Ascending aorta (tissue), 2 donors: ENCODE results near the gene DDT. TPM values are rescaled to one million over a fixed set of nuclear protein-coding genes. Genes with fewer than 3 reads are reported as not detected.
A peak's percentile ranks its signal among the peaks of the same experiment; 100 is the strongest.
"Not testable (repeated sequence)": the region's sequence is repeated elsewhere in the genome, so short reads cannot be mapped to it uniquely, and the experiment has no call there.

ENCODE experiments used
- DNase-seq, 2 donors: peaks; one replicate each; pipeline ENCODE4 v3.0.0-alpha.2; 2019; ENCODE audit warnings: low spot score in 2 of 2
- H3K27ac ChIP-seq, 2 donors: fragments of 200-600 bp; sonication (generic); one replicate each; pipeline ENCODE4 v1.5.1; 2016 to 2017; ENCODE audit warnings: mild to moderate bottlenecking in 1 of 2
- H3K27me3 ChIP-seq: fragments of 200-600 bp; sonication (generic); one replicate; pipeline ENCODE4 v1.5.1; 2017
- H3K36me3 ChIP-seq, 2 donors: fragments of 200-600 bp; sonication (generic); one replicate each; pipeline ENCODE4 v1.5.1; 2016
- H3K4me1 ChIP-seq, 2 donors: fragments of 200-600 bp; sonication (generic); one replicate each; pipeline ENCODE4 v1.5.1; 2016 to 2017; ENCODE audit warnings: mild to moderate bottlenecking in 1 of 2
- H3K4me3 ChIP-seq, 2 donors: fragments of 200-600 bp; sonication (generic); one replicate each; pipeline ENCODE4 v1.5.1; 2016 to 2017; ENCODE audit warnings: mild to moderate bottlenecking in 1 of 2
- H3K9me3 ChIP-seq, 2 donors: fragments of 200-600 bp; sonication (generic); one replicate each; pipeline ENCODE4 v1.5.1; 2016
- intact Hi-C: fragments of 100-400 bp; cut with DNase I; formaldehyde crosslinking; loops from one replicate; pipeline ENCODE4 v1.15.1; 2023
- total RNA-seq: library from RNA; depleted of rRNA; stranded (reverse); fragments of >200 nt; gene quantifications from one replicate; pipeline ENCODE4 v1.1.0, GENCODE V29; 2016
- TF ChIP-seq, protein P1 (sequence below), 3 experiments: fragments of 200-600 bp in 2 of 3; fragments of 450-650 bp in 1 of 3; sonication (generic) in 2 of 3; IDR thresholded peaks; one replicate each; pipeline ENCODE4 v1.5.1; 2016 to 2019; ENCODE audit warnings: antibody characterized with exemption in 3 of 3, mild to moderate bottlenecking in 1 of 3, moderate library complexity in 1 of 3

The DDT gene
- total RNA-seq, 1 donor from 2014 or later = 275 TPM

DNA sequence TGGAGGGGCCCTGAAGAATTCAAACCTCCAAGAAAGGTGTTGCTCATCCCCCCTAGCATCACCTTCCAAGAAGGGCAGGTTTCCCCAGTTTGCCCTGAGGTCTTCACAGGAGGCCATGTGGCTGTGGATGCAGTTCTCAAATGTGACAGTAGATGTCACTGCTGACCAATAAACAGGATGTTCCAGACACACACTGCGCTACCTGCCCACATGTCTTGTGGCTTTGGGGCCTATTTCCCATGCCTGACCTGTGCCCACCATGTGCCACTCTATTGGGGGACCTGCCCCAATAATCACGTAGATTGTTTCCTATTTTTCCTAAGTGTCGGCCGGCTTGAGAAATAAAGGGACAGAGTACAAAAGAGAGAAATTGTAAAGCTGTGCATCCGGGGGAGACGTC, 10.2 kb upstream of the DDT start:
- Histone ChIP-seq H3K9me3 (no peaks in the 10 kb centered on the region), H3K27me3 (no peaks in the 10 kb centered on the region), H3K4me3 (no peak overlapping the region), H3K27ac (no peak overlapping the region), H3K36me3 (no peaks in the 10 kb centered on the region), H3K4me1 (no peaks in the 10 kb centered on the region)
- TF ChIP-seq, protein P1, sequence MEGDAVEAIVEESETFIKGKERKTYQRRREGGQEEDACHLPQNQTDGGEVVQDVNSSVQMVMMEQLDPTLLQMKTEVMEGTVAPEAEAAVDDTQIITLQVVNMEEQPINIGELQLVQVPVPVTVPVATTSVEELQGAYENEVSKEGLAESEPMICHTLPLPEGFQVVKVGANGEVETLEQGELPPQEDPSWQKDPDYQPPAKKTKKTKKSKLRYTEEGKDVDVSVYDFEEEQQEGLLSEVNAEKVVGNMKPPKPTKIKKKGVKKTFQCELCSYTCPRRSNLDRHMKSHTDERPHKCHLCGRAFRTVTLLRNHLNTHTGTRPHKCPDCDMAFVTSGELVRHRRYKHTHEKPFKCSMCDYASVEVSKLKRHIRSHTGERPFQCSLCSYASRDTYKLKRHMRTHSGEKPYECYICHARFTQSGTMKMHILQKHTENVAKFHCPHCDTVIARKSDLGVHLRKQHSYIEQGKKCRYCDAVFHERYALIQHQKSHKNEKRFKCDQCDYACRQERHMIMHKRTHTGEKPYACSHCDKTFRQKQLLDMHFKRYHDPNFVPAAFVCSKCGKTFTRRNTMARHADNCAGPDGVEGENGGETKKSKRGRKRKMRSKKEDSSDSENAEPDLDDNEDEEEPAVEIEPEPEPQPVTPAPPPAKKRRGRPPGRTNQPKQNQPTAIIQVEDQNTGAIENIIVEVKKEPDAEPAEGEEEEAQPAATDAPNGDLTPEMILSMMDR (IDR thresholded peaks at IDR 0.05) = peak in 1 of 3 experiments; percentile 60
- intact Hi-C loops = no loop called here
- DNase-seq = no peak

DNA sequence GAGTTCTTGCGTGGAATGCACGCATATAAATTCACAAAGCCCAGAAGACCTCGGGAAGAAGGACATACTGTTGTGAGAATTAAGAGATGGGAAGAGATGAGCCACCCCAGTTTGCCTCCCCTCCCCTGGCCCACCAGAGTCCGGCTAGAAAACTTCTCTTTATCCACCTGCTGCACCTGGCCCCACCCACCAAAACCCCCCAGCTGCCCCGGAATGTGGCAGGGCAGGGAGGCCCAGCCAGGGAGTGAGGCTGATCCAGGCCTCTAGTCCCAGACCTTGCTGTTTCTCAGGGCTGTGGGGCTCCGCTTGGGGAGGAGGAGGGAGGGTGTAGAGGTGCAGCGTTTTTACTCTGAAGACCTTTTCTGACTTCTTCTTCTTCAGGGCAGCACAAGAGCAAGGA, 6.3 kb upstream of the DDT start:
- H3K9me3 ChIP-seq, intact Hi-C loops, H3K27me3 ChIP-seq, H3K36me3 ChIP-seq, H3K27ac ChIP-seq, H3K4me1 ChIP-seq, DNase-seq: not testable (repeated sequence)
- H3K4me3 ChIP-seq = peak overlapping the region in 1 of 2 donors; percentile 51

DNA sequence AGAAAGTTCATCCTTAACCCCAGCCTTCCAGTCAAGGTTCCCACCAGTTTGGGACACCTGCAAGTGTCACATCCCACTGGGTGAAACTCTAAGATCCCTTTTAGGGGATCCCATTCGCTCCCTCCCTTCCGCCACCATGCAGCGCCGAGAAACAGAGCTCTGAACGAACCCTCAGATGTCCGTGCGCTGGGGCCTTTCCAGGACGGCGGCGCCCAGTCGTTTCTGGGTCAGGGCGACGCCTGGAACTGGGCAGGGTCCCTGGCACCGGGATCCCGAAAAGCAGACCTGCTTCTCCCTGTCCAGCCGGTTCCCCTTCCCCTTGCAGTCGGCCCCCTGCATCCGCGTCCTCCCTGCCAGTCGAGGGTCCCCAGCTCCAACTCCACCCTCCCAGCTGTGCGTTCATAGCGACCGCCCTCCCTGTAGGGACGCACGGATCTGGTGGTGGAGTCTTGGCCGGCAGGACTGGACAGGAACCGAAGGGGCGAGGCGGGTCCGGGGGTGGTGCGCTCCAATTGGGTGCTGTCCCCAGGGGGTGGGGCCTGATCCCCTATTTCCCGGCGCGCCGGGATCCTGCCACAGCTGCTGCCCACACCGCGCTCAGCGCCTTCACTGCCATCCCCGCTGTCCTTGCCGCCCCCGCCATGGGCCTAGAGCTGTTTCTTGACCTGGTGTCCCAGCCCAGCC, 5.5 kb upstream of the DDT start, which contains the start of gene GSTT2:
GSTT2 (plus strand) TSS at position 578 of the 684 bp plus-strand sequence.
- peak within 1 kb of the TSS in 1 of 2 donors; percentile 51 for H3K4me3 ChIP-seq
- H3K36me3 ChIP-seq, H3K4me1 ChIP-seq, intact Hi-C loops, H3K27me3 ChIP-seq, DNase-seq, H3K9me3 ChIP-seq, H3K27ac ChIP-seq: not testable (repeated sequence)

DNA sequence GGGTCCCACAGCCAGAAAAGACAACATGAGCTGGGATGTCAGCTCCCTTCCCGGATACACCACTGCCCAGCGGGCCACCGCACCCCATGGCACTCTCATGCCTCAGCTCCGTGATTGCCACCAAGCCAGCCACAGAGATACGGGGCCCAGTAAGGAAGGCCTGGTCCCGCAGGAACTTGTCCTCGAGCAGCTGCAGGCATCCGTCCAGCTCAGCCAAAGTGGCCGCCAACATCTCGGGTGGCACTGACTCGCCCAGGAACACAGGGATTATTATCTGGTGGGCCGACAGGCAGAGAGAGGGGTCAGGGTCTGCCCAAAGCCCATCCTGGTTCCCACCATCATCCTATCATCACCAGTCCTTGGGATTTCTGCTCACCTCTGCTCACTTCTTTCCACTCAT, 3.1 kb upstream of the DDT start:
- H3K9me3 ChIP-seq, DNase-seq, H3K4me3 ChIP-seq, H3K36me3 ChIP-seq, H3K27ac ChIP-seq, H3K27me3 ChIP-seq, H3K4me1 ChIP-seq, intact Hi-C loops: not testable (repeated sequence)

DNA sequence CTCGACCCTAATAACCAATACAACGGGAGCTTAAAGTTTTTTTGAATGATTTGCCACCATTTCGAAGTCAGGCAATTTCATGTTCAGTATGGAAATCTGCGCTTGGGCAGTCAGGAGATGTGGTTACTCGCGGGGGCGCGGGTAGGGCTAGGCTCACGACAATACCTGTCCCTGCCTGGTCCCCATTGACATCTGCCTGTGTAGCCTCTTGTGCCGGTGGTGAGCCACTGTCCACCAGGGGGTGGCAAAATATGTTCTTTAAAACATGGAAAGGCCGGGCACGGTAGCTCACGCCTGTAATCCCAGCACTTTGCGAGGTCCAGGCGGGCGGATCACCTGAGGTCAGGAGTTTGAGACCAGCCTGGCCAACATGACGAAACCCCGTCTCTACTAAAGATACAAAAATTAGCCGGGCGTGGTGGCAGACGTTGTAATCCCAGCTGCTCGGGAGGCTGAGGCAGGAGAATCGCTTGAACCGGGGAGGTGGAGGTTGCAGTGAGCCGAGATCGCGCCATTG, 653 bp upstream of the DDT start:
- peaks cover 9 to 21% of the 10 kb centered on the region in 2 donors for H3K36me3 ChIP-seq
- peak in 1 of 2 donors; percentile 43 for DNase-seq
- intact Hi-C loops = loop anchor here (5.0 kb wide), 1 partner anchor 48 kb away; no protein-coding TSS in a partner anchor
- not testable (repeated sequence) for H3K27me3 ChIP-seq, H3K4me3 ChIP-seq, H3K4me1 ChIP-seq, H3K27ac ChIP-seq, H3K9me3 ChIP-seq

DNA sequence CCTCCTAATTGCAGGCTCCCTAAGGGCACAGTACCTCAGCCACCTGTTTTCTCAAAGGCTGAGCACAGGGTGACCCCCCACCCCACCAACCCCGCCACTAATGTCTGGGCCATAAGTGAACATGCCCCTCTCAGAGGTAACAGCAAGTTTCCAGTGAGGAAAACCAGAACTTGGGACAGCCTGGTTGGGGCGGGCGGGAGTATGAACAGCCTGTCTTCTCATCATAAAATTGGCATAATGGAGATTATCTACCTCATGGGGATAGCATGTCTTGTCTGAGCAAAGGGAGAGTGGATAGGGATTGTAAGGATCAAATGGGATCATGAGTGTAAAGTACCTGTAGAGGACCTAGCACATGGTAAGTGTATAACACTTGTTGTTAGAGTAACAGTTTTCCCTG, 2.3 kb downstream of the DDT start:
- DNase-seq = not testable (repeated sequence)
- peaks cover 13 to 24% of the 10 kb centered on the region in 2 donors for H3K36me3 ChIP-seq
- intact Hi-C loops = loop anchor here (5.0 kb wide), 1 partner anchor 45 kb away; no protein-coding TSS in a partner anchor

DNA sequence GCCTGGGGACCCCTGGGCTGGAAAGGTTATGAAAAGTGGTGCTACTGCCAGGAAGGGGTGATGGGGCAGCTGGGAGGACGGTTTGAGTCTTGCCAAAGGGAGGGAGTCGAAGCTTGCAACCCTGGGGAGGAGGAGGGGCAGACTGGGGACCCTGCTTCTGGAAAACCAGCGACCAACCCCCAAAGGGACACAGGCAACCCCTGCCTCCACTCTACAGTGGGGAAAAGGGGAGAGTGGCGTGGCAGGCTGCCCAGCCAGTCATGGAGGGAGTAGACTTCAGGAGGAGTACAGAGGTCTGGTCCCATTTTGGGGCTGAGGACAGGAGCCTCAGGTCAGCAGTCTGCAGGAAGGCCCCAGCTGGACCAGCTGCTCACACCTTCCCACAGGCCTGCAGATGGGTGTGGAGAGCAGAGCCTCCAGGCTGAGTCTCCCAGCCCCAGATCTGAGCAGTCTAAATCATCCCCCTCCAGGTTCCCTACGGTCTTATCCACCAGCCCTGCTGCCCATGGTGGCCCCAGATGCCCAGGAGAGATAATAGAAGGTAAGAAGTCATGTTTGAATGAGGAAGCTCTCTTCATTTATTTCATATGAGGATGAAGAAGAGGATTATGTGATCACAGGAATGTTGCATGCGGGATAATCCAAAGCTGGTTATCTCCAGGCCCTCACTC, 3.3 kb downstream of the DDT start:
- intact Hi-C loops = loop anchor here (5.0 kb wide), 1 partner anchor 44 kb away; no protein-coding TSS in a partner anchor
- H3K9me3 ChIP-seq = no peaks in the 10 kb centered on the region
- no peaks in the 10 kb centered on the region for H3K27me3 ChIP-seq
- TF ChIP-seq, protein P1 (IDR thresholded peaks at IDR 0.05) = no peak
- DNase-seq = peak in 1 of 2 donors; percentile 43
- no peak overlapping the region for H3K27ac ChIP-seq
- H3K4me3 ChIP-seq = no peak overlapping the region
- no peaks in the 10 kb centered on the region for H3K4me1 ChIP-seq
- peaks cover 13 to 24% of the 10 kb centered on the region in 2 donors for H3K36me3 ChIP-seq

More for the DNA sequence above, 2.3 kb downstream of the DDT start:
- H3K4me1 ChIP-seq, H3K9me3 ChIP-seq, H3K27ac ChIP-seq, H3K4me3 ChIP-seq, H3K27me3 ChIP-seq: not testable (repeated sequence)

DNA sequence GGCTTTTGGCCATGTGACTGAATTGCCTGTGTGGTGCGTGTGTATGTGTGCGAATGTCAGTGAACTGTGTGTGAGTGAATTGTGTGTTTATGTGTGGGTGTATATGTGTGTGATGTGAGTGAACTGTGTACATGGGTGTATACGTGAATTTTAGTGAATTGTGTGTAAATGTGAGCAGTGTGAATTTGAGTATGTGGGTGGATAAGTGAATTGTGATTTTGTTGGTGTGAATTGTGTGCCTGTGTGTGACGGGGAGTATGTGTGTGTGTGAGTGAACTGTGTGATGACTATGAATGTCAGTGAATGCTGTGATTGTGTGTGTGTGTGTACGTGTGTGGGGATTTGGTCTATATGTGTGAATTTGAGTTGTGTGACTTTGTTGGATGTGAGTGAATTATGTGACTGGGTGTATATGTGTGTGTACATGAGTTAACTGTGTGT, 4.0 kb downstream of the DDT start:
- no peak overlapping the region for H3K27ac ChIP-seq
- intact Hi-C loops = loop anchor here (5.0 kb wide), 1 partner anchor 43 kb away; no protein-coding TSS in a partner anchor
- H3K27me3 ChIP-seq = no peaks in the 10 kb centered on the region
- H3K9me3 ChIP-seq = no peaks in the 10 kb centered on the region
- no peak for DNase-seq
- TF ChIP-seq, protein P1 (IDR thresholded peaks at IDR 0.05) = no peak
- peaks cover 13 to 24% of the 10 kb centered on the region in 2 donors for H3K36me3 ChIP-seq
- no peaks in the 10 kb centered on the region for H3K4me1 ChIP-seq
- H3K4me3 ChIP-seq = no peak overlapping the region
